IPS-18c (cell line): ENCODE results near the gene TXNIP.

ENCODE experiments used
- H3K4me3 ChIP-seq: 2 replicates; pipeline ENCODE4 v1.7.0; 2013; ENCODE audit warnings: low read depth, mild to moderate bottlenecking, low read length, moderate library complexity; ENCODE audit not compliant: insufficient read depth
- H3K9me3 ChIP-seq: one replicate; pipeline ENCODE4 v1.6.1; 2013; ENCODE audit warnings: mild to moderate bottlenecking, low read length, moderate library complexity; ENCODE audit not compliant: control insufficient read depth, insufficient read depth

TXNIP gene

GRCh38 chr1:145960468-145961108, 35.8 kb downstream of the TXNIP start:
- Histone ChIP-seq H3K4me3 (peak overlapping the region; percentile 74), H3K9me3 (no peaks in the 10 kb centered on the region)

- H3K9me3 ChIP-seq = no peaks in the 10 kb centered on the region
- peak overlapping the region; percentile 74 for H3K4me3 ChIP-seq
These were observed 36.4 kb downstream of the TXNIP start for GRCh38 chr1:145959957-145960467.

GRCh38 chr1:145959333-145959732, 37.0 kb downstream of the TXNIP start:
- no peak overlapping the region for H3K4me3 ChIP-seq
- no peaks in the 10 kb centered on the region for H3K9me3 ChIP-seq

GRCh38 chr1:145958734-145959133, 37.6 kb downstream of the TXNIP start:
- Histone ChIP-seq H3K4me3 (no peak overlapping the region), H3K9me3 (no peaks in the 10 kb centered on the region)

GRCh38 chr1:145957443-145958319, 38.7 kb downstream of the TXNIP start, which contains the start of gene LIX1L:
LIX1L (minus strand) TSS chr1:145958017; CDS start chr1:145957927, 90 bp downstream.
- H3K4me3 ChIP-seq = peak within 1 kb of the TSS; percentile 65
- no peaks in the 10 kb centered on the region for H3K9me3 ChIP-seq

GRCh38 chr1:145956781-145957442, 39.5 kb downstream of the TXNIP start:
- peak overlapping the region; percentile 65 for H3K4me3 ChIP-seq
- no peaks in the 10 kb centered on the region for H3K9me3 ChIP-seq

- no peaks in the 10 kb centered on the region for H3K9me3 ChIP-seq
- H3K4me3 ChIP-seq = no peak overlapping the region
These were observed 40.0 kb downstream of the TXNIP start for GRCh38 chr1:145956361-145956760.

GRCh38 chr1:145955436-145955835, 40.9 kb downstream of the TXNIP start:
- no peaks in the 10 kb centered on the region for H3K9me3 ChIP-seq
- peak overlapping the region; percentile 11; the same call in 1 of the 2 replicates for H3K4me3 ChIP-seq

GRCh38 chr1:145953861-145954260, 42.5 kb downstream of the TXNIP start:
- Histone ChIP-seq H3K4me3 (no peak overlapping the region), H3K9me3 (no peaks in the 10 kb centered on the region)

- Histone ChIP-seq H3K9me3 (no peaks in the 10 kb centered on the region), H3K4me3 (no peak overlapping the region)
These were observed 43.5 kb downstream of the TXNIP start for GRCh38 chr1:145952903-145953302.

GRCh38 chr1:145951526-145951925, 44.9 kb downstream of the TXNIP start:
- no peak overlapping the region for H3K4me3 ChIP-seq
- no peaks in the 10 kb centered on the region for H3K9me3 ChIP-seq

- no peaks in the 10 kb centered on the region for H3K9me3 ChIP-seq
- no peak overlapping the region for H3K4me3 ChIP-seq
These were observed 47.2 kb downstream of the TXNIP start for GRCh38 chr1:145949219-145949618.

GRCh38 chr1:145947551-145947950, 48.8 kb downstream of the TXNIP start:
- H3K9me3 ChIP-seq = no peaks in the 10 kb centered on the region
- H3K4me3 ChIP-seq = no peak overlapping the region

GRCh38 chr1:145946477-145946986, 49.8 kb downstream of the TXNIP start:
- H3K9me3 ChIP-seq = no peaks in the 10 kb centered on the region

GRCh38 chr1:145944532-145944931, 51.8 kb downstream of the TXNIP start:
- H3K9me3 ChIP-seq = no peaks in the 10 kb centered on the region
- no peak overlapping the region for H3K4me3 ChIP-seq

More at GRCh38 chr1:145946477-145946986, 49.8 kb downstream of the TXNIP start:
- H3K4me3 ChIP-seq = no peak overlapping the region

GRCh38 chr1:145942871-145943270, 53.5 kb downstream of the TXNIP start:
- Histone ChIP-seq H3K4me3 (no peak overlapping the region), H3K9me3 (no peaks in the 10 kb centered on the region)
